HG03521 (cell line): ENCODE data around the gene EIF5A2.
A peak's percentile ranks its signal among the peaks of the same experiment; 100 is the strongest.
"Not testable (repeated sequence)": the region's sequence is repeated elsewhere in the genome, so short reads cannot be mapped to it uniquely, and the experiment has no call there.

Source experiments
- ATAC-seq: cut with Tn5 transposase; IDR thresholded peaks from one replicate; pipeline ENCODE4 v1.9.1; 2021; ENCODE audit warnings: mild to moderate bottlenecking, moderate library complexity; ENCODE audit not compliant: unreplicated experiment

Gene EIF5A2

DNA sequence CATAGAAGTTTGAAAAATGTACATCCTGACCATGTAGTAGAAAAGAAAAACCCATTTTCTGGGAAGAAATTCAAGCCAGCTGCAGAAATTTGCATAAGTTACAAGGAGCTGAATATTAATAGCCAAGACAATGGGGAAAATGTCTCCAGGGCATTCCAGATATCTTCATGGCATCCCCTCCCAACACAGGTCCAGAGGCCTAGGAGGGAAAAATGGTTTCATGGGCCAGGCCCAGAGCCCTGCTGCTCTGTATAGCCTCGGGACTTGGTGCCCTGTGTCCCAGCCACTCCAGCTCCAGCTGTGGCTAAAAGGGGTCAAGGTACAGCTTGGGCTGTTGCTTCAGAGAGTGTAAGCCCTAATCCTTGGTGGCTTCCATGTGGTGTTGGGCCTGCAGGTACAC lies 11.2 kb downstream of the EIF5A2 start:
- not testable (repeated sequence) for ATAC-seq

DNA sequence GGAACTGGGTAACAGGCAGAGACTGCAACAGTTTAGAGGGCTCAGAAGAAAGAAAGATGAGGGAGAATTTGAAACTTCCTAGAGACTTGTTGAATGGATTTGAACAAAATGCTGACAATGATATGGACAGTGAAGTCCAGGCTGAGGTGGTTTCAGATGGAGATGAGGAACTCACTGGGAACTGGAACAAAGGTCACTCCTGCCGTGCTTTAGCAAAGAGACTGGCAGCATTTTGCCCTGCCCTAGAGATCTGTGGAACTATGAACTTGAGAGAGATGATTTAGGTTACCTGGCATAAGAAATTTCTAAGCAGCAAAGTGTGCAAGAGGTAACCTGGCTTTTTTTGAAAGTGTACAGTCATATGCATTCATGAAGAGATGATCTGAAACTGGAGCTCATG lies 11.7 kb downstream of the EIF5A2 start:
- no peak for ATAC-seq

DNA sequence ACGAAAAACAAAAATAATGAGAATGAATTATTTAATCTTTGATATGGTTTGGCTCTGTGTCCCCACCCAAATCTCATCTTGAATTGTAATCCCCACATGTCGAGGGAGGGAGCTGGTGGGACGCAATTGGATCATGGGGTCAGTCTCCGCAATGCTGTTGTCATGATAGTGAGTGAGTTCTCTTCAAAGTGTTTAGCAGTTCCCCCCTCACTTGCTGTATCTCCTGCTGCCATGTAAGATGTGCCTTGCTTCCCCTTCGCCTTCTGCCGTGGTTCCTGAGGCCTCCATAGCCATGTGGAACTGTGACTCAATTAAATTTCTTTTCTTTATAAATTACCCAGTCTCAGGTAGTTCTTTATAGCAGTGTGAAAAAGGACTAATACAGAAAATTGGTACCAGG lies 12.1 kb downstream of the EIF5A2 start:
- ATAC-seq: not testable (repeated sequence)

DNA sequence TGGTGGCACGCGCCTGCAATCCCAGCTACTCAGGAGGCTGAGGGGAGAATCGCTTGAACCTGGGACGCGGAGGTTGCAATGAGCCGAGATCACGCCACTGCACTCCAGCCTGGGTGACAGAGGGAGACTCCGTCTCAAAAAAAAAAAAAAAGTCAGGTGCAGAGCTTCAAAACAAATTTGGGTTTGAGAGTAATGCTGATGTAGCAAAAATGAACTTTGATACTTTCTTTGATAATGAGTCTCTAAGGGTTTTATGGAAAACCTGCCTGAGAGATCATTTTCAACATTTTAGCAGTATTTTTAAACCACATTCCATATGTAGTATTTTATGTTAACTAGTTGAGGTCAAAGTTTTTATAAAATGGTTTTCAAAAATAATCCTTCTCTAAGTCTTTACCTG lies 14.5 kb downstream of the EIF5A2 start:
- no peak for ATAC-seq

DNA sequence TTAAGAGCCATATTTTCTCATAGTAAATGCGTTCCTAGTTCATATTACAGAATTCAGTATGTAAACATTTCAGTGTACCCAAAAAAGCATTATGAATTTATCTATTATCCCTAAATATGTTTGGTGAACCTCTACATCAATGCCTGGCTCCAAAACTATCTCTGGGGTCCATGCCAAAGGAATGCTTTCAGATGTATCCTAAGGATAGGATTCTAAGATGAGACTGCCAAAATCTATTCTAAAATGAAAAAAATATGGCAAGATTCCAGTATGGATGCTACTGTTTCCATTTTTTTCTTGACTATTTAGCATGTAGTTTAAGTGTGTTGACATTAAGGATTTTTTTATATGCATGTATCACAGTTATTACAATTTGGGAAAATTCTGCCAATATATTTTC lies 18.8 kb downstream of the EIF5A2 start:
- ATAC-seq: no peak

DNA sequence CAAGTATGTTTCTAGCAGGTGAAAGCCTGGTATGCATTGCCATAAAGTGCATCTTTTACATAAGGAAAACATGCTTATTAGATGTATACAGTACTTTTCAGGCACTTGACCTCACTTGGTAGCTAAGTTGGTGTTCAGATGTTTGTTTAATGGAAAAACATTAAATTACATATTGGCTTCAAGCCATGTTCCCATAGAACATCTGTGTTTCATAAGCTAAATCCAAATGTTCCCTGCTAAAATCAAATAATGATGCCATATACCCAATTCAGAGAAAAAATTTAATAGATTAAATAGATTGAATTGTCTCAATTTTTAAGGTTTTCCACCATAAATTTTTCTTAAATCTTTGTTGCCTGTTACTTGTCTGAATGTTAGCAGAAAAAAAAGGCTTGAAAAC lies 19.3 kb downstream of the EIF5A2 start:
- no peak for ATAC-seq

DNA sequence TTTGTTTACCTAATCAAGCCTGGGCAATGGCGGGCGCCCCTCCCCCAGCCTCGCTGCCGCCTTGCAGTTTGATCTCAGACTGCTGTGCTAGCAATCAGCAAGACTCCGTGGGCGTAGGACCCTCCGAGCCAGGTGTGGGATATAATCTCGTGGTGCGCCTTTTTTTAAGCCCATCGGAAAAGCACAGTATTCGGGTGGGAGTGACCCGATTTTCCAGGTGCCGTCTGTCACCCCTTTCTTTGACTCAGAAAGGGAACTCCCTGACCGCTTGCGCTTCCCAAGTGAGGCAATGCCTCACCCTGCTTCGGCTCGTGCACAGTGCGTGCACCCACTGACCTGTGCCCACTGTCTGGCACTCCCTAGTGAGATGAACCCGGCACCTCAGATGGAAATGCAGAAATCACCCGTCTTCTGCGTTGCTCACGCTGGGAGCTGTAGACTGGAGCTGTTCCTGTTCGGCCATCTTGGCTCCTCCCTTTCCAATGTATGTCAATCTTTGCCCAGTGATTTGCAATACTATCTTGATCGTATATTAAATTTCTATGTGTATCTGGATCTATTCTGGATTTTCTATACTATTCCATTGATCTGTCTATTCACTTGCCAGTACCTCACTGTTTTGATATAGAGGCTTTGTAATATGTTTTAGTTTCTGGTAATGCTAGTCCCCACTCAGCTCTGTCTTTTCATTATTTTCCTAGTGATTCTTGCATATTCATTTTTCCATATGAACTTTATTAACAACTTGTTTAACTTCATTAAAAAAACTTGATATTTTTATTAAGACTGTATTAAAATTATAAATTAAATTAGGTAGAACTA lies 24.1 kb downstream of the EIF5A2 start:
- not testable (repeated sequence) for ATAC-seq

DNA sequence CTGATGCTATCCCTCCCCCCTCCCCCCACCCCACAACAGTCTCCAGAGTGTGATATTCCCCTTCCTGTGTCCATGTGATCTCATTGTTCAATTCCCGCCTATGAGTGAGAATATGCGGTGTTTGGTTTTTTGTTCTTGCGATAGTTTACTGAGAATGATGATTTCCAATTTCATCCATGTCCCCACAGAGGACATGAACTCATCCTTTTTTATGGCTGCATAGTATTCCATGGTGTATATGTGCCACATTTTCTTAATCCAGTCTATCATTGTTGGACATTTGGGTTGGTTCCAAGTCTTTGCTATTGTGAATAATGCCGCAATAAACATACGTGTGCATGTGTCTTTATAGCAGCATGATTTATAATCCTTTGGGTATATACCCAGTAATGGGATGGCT lies 29.7 kb downstream of the EIF5A2 start:
- ATAC-seq: not testable (repeated sequence)

DNA sequence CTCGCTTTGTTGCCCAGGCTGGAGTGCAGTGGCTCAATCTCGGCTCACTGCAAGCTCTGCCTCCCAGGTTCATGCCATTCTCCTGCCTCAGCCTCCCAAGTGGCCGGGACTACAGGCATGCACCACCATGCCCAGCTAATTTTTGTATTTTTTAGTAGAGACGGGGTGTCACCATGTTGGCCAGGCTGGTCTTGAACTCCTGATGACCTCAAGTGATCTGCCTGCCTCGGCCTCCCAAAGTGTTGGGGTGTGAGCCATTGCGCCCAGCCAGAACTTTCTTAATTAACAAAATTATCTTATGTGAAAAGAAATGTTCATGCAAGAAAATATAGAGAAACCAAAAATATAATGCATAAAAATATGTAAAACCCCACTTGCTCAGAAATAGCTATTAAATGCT lies 31.1 kb downstream of the EIF5A2 start:
- not testable (repeated sequence) for ATAC-seq

DNA sequence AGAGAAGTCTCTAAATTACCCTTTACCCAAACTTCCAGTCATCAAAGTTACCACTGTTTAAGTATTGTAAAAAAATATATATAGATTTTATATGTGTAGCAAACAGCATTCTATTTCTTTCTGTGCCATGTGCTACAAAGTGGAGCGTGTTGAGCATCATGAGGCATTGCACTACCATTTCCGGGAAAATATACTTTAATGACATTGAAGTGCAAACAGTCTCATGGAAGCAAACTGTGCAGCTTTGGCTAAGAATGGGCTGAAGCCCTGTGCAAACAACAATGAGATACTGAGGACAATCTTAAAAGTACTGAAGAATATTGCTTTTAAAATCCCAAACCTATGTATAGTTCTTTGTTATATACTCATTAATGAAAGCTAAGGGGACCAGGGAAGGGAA lies 31.9 kb downstream of the EIF5A2 start:
- ATAC-seq: no peak

DNA sequence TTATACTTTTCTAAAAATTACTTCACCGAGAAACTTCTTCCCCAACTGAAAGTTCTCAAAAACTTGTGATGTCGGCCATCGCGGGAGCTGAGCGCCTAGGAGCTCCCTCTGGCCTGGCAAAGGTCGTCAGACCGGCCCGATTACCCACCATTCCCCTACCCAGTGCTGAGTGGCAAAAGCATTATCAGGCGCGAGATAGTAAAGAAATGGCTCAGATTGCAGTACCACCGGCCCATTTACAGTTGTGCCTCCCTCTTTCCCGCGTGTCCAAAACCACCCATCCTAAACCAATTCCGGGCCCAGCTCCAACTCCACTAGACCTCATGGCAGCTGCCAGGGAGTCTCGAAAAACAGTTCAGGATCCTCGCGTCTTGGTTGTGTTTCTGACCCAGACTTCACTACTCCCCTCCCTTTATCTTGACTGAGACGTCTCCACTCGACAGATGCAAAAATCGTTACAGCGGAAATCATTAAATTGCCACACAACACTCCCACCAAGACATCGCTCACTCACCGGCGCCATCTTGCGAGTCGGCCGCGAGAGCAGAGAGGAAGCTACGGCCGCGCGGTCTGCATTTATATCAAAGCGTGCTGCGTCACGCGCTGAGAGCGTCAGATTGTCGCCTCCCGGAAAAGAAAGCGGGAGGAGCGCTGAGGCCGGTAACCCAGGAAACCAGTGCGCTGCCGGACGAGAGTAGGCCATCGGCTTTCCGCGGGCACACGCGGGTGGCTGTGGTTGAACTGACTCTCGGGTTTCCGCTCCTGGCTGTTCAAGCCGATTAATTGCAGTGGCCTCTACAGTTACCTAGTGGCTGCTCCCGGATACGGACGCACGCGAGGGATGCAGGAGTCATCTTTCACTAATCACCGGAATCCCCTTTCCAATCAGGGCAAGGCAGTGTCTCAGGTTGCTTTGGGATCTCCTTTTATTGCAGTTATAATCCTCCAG lies 38.5 kb downstream of the EIF5A2 start, which contains the start of gene RPL22L1:
RPL22L1 (minus strand) TSS at position 551 of the 949 bp plus-strand sequence; CDS start at position 523, 28 bp downstream.
- peak; percentile 97 for ATAC-seq

DNA sequence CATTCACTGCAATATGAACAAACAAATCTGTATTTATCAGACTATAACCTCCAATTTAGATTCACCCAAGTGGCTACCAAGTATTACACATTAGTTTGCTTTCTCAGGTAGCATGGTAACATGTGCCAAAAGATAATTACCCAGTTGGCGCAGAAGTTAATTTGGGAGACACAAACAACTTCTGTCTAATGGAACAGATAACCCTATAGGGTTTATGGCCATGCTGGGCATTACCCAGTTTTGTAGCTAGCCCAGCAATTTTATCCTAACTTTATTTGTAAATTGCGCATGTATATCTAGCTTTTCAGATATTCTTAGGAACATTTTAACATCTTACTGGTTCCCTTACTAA lies 39.2 kb downstream of the EIF5A2 start:
- ATAC-seq: no peak

DNA sequence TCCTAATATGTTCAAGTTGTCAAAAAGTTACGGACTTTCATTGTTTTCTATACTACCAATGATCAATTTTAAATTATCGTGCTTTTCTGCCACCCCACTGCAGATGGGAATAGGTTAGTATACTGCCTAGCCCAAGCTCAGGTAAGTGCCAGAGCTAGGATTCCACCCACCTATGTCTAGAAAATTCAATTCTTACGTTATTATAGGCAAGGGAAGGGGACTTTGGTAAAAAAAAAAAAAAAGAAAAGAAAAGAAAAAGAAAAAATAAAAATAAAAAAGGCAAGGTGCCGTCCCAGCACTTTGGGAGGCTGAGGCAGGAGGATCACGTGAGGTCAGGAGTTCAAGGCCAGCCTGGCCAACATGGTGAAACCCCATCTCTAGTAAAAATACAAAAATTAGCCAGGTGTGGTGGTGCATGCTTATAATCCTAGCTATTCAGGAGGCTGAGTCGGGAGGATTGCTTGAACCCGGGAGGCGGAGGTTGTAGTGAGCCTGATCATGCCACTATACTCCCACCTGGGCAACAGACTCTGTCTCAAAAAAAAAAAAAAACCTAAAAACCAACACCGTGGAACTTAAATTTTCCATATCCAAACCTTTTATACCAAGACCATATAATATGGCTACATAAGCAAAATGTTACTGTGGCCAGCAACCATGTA lies 39.7 kb downstream of the EIF5A2 start:
- ATAC-seq: no peak

DNA sequence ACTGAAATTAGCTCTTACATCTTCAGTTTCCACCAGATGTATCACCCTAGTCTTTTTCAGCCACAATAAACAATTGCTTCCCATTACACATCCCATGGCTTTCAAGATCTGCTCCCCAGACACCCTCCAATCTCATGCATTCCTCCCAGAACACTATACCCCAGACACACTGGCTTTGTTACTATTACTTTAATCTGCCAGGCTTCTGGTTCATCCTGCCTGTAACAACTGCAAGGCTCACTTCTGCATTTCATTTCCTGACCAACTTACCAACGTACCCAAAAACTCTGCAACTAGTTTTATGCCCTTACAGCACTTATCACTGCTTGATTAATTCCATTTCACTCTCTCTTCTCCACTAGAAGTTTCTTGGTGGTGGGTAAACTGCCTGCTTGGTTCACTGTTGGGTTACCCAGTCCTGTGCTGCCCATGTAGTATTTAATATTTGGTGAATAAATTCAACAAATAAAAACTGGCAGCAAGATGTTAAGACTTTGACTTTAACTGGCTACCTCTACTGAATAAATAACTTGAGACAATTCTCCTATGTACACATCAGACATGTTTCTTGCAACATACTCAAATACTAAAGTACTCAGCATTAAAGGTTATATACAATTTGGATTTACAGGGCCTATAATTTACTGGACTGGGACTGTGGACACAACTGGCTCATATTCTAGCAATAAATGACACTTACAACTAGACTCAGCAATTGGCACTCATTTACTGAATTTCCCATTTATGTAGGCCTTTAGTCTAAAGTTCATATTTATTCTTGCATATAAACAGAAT lies 41.1 kb downstream of the EIF5A2 start:
- no peak for ATAC-seq

DNA sequence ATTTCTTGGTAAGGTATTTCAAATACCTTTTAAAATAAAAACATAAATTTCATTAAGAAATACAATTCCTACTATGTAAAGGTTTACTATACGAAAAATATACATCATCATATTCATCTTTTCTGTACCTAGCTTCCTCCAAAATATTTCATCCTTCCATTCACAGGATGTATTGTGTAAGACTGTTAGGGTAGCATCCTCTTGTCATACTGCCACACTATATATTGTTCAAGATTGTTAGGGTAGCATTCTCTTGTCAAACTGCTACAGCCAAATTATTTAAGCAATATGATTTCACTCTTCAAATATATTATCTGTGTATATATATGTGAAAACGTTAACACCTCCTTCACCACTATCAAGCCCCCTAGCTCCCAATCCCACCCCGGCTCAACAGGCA lies 41.9 kb downstream of the EIF5A2 start:
- ATAC-seq: no peak

DNA sequence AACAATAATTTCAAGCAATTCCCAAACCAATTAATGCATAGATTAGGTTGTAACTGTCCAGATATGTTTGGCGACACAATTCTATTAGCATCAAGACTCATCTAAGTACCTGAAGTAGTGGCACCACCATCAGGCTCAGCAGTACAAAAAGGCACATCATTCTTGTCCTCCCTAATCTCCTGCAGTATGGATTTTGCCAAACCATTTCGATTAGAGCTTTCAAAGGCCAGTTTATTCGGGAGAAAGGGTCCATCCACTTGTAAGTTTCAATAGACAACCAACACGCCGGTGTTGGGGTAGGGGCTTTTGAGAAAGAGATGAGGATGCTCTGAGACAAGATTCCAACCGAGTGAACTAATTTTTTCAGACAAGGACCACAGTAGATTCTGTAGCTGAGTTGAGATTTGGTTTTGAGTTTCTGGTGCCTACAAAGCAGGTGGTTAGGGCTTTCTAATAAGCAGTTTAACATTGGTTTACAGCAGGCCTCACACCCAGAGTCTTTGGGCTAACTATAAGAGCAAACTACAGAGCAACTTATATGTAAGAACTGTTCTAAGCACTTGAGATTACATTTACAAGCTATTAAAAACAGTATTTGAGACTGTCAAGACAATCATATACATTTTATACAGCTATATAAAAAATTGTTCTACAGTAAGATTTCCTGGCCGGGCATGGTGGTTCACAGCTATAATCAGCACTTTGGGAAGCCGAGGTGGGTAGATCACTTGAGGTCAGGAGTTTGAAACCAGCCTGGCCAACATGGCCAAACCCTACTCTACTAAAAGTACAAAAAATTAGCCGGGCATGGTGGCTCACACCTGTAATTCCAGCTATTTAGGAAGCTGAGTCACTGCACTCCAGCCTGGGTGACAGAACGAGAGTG lies 43.0 kb downstream of the EIF5A2 start:
- ATAC-seq: no peak

DNA sequence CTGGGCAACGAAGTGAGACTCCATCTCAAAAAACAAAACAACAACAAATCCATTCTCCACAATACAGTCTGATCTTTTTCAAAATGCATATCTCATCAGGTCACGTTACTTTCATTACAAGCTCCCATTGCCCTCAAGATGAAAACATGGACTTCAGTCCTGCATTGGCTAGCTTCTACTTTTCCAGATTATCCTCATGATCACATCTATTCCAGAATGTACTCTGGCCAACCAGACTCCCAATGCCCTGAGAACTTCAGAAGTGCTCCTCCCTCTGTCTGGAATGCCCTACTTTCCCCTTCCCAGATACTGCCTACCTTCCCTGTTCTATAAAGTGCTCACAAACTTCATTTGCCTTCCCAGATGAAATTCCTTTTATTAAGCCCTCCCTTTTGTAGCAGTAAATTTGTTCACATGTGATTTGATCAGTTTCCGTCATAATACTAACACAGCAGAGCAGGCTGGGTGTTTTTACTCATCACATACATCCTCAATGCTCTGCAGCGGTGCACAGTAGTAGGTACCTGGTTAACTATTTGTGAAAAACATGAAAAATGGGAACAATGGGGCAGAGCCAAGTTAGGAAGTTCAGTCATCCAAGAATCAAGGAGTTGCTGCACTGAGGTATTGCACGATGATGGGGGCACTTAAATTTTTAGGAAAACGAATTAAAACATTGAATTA lies 43.8 kb downstream of the EIF5A2 start:
- no peak for ATAC-seq

DNA sequence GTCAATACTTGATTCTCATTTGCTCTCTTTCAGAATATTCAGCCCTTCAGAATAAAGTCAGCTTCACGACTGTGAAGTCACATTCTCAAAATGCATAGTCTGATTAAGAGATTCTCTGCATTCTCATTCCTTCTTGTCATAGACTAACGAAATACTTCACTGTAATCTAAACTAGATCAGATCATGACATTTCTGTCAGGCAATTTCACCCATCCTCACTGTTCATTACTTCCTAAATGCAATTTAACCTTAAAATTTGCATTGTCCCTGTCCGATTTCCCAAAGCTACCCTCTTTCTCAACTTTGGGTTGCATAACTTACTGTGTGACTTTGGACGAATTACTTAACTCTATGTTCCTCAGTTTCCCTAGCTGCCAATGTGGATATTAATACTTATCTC lies 44.6 kb downstream of the EIF5A2 start:
- ATAC-seq: no peak
